Measurements from ENCODE around the gene CTCFL. TPM values are rescaled to one million over a fixed set of nuclear protein-coding genes. Genes with fewer than 3 reads are reported as not detected.

Gene CTCFL
- total RNA-seq, 4 donors from 2014 or later = not detected

- Histone ChIP-seq H3K4me3 (no peak overlapping the region), H3K27ac (replicated peaks in 1 of 4) (peak overlapping the region; percentile 35 to 80 (median 46)), H3K27me3 (no peaks in the 10 kb centered on the region), H3K36me3 (no peaks in the 10 kb centered on the region), H3K4me1 (peaks cover 18 to 80% (median 60%) of the 10 kb centered on the region in 4 donors), H3K9me3 (no peaks in the 10 kb centered on the region)
- intact Hi-C loops (cut with DNase I) = no loop called here
- TF ChIP-seq EP300 (IDR thresholded peaks at IDR 0.05) (no peak), POLR2A (IDR thresholded peaks at IDR 0.05; ENCODE audit: low read depth) (no peak), POLR2AphosphoS5 (IDR thresholded peaks at IDR 0.05) (no peak), CTCF (IDR thresholded peaks at IDR 0.05) (no peak)
- WGBS = 72% methylated on average over 9 of the region's 9 CpGs
- no peak for DNase-seq (ENCODE audit: extremely low spot score)
These were observed 46.8 kb downstream of the CTCFL start for GRCh38 chr20:57478176-57478575.

- TF ChIP-seq POLR2A (IDR thresholded peaks at IDR 0.05; ENCODE audit: low read depth) = no peak
- no peak for TF ChIP-seq EP300 (IDR thresholded peaks at IDR 0.05)
- TF ChIP-seq POLR2AphosphoS5 (IDR thresholded peaks at IDR 0.05) = no peak
- no peak for TF ChIP-seq CTCF (IDR thresholded peaks at IDR 0.05)
- DNase-seq (ENCODE audit: extremely low spot score) = no peak
- peaks cover 21 to 83% (median 57%) of the 10 kb centered on the region in 4 donors for H3K4me1 ChIP-seq
These were observed 48.1 kb downstream of the CTCFL start for GRCh38 chr20:57476641-57477461.

GRCh38 chr20:57476084-57476526 lies 48.8 kb downstream of the CTCFL start:
- no peaks in the 10 kb centered on the region for H3K36me3 ChIP-seq
- no peaks in the 10 kb centered on the region for H3K27me3 ChIP-seq
- no peak for TF ChIP-seq POLR2A (IDR thresholded peaks at IDR 0.05; ENCODE audit: low read depth)
- TF ChIP-seq EP300 (IDR thresholded peaks at IDR 0.05) = no peak
- TF ChIP-seq POLR2AphosphoS5 (IDR thresholded peaks at IDR 0.05) = peak in 1 of 2 donors; percentile 37
- no peak for TF ChIP-seq CTCF (IDR thresholded peaks at IDR 0.05)
- no peak overlapping the region for H3K4me3 ChIP-seq
- no peaks in the 10 kb centered on the region for H3K9me3 ChIP-seq
- intact Hi-C loops (cut with DNase I) = no loop called here
- 4% methylated on average over 4 of the region's 6 CpGs for WGBS
- H3K27ac ChIP-seq (replicated peaks in 1 of 4) = peak overlapping the region; percentile 39 to 80 (median 58)
- H3K4me1 ChIP-seq = peaks cover 18 to 83% (median 55%) of the 10 kb centered on the region in 4 donors
- DNase-seq (ENCODE audit: extremely low spot score) = no peak

More at GRCh38 chr20:57476641-57477461, 48.1 kb downstream of the CTCFL start:
- Histone ChIP-seq H3K27me3 (no peaks in the 10 kb centered on the region), H3K27ac (replicated peaks in 1 of 4) (peak overlapping the region; percentile 39 to 80 (median 58)), H3K9me3 (no peaks in the 10 kb centered on the region), H3K36me3 (no peaks in the 10 kb centered on the region), H3K4me3 (no peak overlapping the region)
- intact Hi-C loops (cut with DNase I) = no loop called here
- 83% methylated on average over 16 of the region's 17 CpGs for whole genome bisulfite sequencing

DNA sequence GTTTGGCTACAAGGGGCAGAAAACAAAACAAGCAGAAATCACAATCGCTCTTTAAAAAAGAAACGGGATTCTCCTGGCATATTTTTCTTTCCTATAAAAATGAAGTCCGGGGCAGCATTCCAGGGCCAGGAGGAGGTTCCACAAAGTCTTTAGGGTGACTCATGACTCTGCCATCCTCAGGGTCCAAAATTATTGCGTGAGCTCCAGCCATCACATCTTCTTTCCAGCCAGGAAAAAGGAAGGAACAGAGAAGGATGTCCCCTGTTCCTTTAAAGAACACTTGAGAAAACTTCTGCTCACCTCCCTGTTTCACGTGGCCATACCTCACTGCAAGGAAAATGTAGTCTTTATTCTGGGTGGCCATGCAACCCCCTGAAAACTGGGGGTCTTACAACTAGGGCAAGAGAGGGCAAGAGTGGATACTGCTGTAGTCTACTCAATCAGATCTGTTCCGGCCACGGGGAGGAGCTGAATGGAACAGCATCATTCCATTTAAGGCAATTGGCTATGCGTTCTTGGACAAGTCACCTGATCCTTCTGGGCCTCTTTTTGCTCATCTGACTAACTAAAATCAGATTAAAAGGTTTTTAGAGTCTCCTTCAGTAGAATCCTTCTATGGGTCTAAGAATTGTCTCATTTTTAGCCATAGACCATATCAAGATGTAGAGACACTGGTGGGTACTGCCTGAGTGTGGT lies 49.4 kb downstream of the CTCFL start:
- Histone ChIP-seq H3K4me1 (peaks cover 14 to 83% (median 55%) of the 10 kb centered on the region in 4 donors), H3K27ac (replicated peaks in 1 of 4) (peak overlapping the region; percentile 39 to 80 (median 58)), H3K4me3 (no peak overlapping the region), H3K36me3 (no peaks in the 10 kb centered on the region), H3K27me3 (no peaks in the 10 kb centered on the region), H3K9me3 (no peaks in the 10 kb centered on the region)
- DNase-seq (ENCODE audit: extremely low spot score) = no peak
- TF ChIP-seq EP300 (IDR thresholded peaks at IDR 0.05) (no peak), POLR2A (IDR thresholded peaks at IDR 0.05; ENCODE audit: low read depth) (no peak), POLR2AphosphoS5 (IDR thresholded peaks at IDR 0.05) (no peak), CTCF (IDR thresholded peaks at IDR 0.05) (no peak)
- WGBS = 73% methylated on average over 8 of the region's 8 CpGs
- intact Hi-C loops (cut with DNase I) = no loop called here

Data from esophagus muscularis mucosa (tissue), 4 donors.